GM12892 (cell line): ENCODE results near the gene MCCC2.
"Not testable (repeated sequence)": the region's sequence is repeated elsewhere in the genome, so short reads cannot be mapped to it uniquely, and the experiment has no call there.

Experiments
- POLR2A ChIP-seq: IDR thresholded peaks from 2 replicates; pipeline ENCODE4 v1.6.1; 2011; ENCODE audit warnings: low read depth, low read length, control low read depth
- POLR2AphosphoS5 ChIP-seq: IDR thresholded peaks from 2 replicates; pipeline ENCODE4 v1.6.1; 2011; ENCODE audit warnings: low read depth, low read length, control low read depth

DNA sequence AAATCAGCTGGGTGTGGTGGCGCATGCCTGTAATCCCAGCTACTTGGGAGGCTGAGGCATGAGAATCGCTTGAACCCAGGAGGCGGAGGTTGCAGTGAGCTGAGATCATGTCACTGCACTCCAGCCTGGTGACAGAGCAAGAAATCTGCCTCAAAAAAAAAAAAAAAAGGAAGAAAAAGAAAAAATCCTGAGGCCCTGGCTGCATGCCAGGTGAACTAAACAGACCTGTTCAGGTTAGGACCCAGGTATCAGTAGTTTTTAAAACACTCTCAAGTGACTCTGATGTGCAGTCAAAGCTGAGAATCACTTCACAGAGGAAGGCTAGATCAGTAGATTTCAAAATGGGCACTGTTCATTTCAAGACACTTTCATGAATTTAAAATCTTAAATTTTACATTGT, 77.5 kb downstream of the MCCC2 start:
- TF ChIP-seq POLR2AphosphoS5, POLR2A: not testable (repeated sequence)
